Thyroid gland (tissue), 4 donors: ENCODE data around the gene LARGE1.

ENCODE experiments used
- POLR2A ChIP-seq, 2 donors: fragments of 450-650 bp; IDR thresholded peaks; one replicate each; pipeline ENCODE4 v1.6.1; 2017; ENCODE audit warnings: antibody characterized with exemption in 2 of 2, mild to moderate bottlenecking in 2 of 2, moderate library complexity in 1 of 2
- TF ChIP-seq, protein P1 (sequence below), 6 experiments: fragments of 200-600 bp in 3 of 6; fragments of 450-650 bp in 3 of 6; sonication (generic) in 3 of 6; IDR thresholded peaks; one replicate each; pipeline ENCODE4 v1.5.1; 2016 to 2019; ENCODE audit warnings: antibody characterized with exemption in 6 of 6, mild to moderate bottlenecking in 2 of 6, inconsistent platforms in 1 of 6, moderate library complexity in 1 of 6

DNA sequence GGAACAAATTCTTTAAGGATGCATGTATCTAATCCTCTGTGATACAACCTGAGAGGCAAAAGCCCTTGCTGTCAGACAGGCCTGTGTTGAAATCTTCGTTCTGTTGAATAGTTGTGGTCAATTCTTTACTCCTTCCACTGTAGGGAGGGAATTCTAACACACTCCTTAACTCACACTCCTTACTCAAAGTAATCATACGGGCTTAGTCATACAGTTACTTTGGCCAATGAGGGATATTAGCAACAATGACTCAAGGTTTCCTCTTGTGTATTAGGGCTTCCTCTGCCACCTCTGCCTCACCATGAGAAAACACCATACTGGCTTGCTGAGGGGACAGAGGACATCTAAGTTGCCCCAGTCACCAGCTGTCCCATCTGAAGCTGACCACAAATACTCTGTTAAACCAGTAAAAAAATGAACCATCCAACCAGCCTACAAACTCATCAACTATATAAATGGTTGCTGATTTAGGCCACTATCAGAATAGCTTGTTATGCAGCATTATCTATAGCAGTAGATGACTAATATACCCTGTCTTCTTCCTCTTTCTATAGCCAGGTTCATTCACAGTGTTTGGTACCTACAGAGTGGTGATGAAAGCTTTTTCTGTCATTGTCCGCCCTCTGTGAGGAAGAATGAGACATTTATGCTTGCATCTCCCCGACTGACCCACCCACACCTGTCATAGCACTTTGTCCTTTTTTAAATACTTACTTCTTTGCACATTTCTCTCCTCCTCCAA, 539.3 kb downstream of the LARGE1 start:
- TF ChIP-seq POLR2A (IDR thresholded peaks at IDR 0.05), result no peak
- TF ChIP-seq, protein P1, sequence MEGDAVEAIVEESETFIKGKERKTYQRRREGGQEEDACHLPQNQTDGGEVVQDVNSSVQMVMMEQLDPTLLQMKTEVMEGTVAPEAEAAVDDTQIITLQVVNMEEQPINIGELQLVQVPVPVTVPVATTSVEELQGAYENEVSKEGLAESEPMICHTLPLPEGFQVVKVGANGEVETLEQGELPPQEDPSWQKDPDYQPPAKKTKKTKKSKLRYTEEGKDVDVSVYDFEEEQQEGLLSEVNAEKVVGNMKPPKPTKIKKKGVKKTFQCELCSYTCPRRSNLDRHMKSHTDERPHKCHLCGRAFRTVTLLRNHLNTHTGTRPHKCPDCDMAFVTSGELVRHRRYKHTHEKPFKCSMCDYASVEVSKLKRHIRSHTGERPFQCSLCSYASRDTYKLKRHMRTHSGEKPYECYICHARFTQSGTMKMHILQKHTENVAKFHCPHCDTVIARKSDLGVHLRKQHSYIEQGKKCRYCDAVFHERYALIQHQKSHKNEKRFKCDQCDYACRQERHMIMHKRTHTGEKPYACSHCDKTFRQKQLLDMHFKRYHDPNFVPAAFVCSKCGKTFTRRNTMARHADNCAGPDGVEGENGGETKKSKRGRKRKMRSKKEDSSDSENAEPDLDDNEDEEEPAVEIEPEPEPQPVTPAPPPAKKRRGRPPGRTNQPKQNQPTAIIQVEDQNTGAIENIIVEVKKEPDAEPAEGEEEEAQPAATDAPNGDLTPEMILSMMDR (IDR thresholded peaks at IDR 0.05), result no peak
